Karpas-422 (cell line): ENCODE measurements around the gene AREL1. TPM values are rescaled to one million over a fixed set of nuclear protein-coding genes. Genes with fewer than 3 reads are reported as not detected.

Source experiments
- DNase-seq: peaks from one replicate; pipeline ENCODE4 v3.0.0-alpha.2; 2015
- H2AFZ ChIP-seq: fragments of 200-600 bp; sonication (generic); 2 replicates; pipeline ENCODE4 v1.6.1; 2014; ENCODE audit warnings: antibody characterized with exemption, low read length, mixed read lengths
- H3K27ac ChIP-seq: fragments of 200-600 bp; sonication (generic); 2 replicates; pipeline ENCODE4 v1.5.1; 2014; ENCODE audit warnings: mild to moderate bottlenecking, low read length, moderate library complexity
- H3K27me3 ChIP-seq: fragments of 200-600 bp; sonication (generic); 2 replicates; pipeline ENCODE4 v1.6.1; 2014; ENCODE audit warnings: low read length, mixed read lengths
- H3K36me3 ChIP-seq: fragments of 200-600 bp; sonication (generic); 2 replicates; pipeline ENCODE4 v1.6.1; 2014; ENCODE audit warnings: low read length, mixed read lengths; ENCODE audit not compliant: insufficient read depth
- H3K4me1 ChIP-seq: fragments of 200-600 bp; sonication (generic); 2 replicates; pipeline ENCODE4 v1.6.1; 2014; ENCODE audit warnings: mild to moderate bottlenecking, low read length, mixed read lengths
- H3K4me2 ChIP-seq: fragments of 200-600 bp; sonication (generic); 2 replicates; pipeline ENCODE4 v1.6.1; 2014; ENCODE audit warnings: low read length, low read depth, mild to moderate bottlenecking; ENCODE audit not compliant: poor library complexity, severe bottlenecking
- H3K4me3 ChIP-seq: fragments of 200-600 bp; sonication (generic); 2 replicates; pipeline ENCODE4 v1.5.1; 2014; ENCODE audit warnings: mild to moderate bottlenecking, antibody characterized with exemption, low read length, mixed read lengths
- H3K79me2 ChIP-seq: fragments of 200-600 bp; sonication (generic); 2 replicates; pipeline ENCODE4 v1.6.1; 2014; ENCODE audit warnings: mild to moderate bottlenecking, low read length, mixed read lengths
- H3K9ac ChIP-seq: fragments of 200-600 bp; sonication (generic); 2 replicates; pipeline ENCODE4 v1.6.0; 2014; ENCODE audit warnings: low read length
- H3K9me2 ChIP-seq: fragments of 200-600 bp; sonication (generic), shearing (Covaris generic); replicated peaks from 2 replicates; pipeline ENCODE4 v1.6.0; 2014; ENCODE audit warnings: mild to moderate bottlenecking, low read length, moderate library complexity; ENCODE audit not compliant: insufficient read depth
- H3K9me3 ChIP-seq: fragments of 300-700, 200-600 bp; sonication (generic); 2 replicates; pipeline ENCODE4 v1.6.1; 2014; ENCODE audit warnings: low read length, mixed read lengths
- H4K20me1 ChIP-seq: fragments of 200-600 bp; sonication (generic); 2 replicates; pipeline ENCODE4 v1.6.1; 2014; ENCODE audit warnings: mild to moderate bottlenecking, antibody characterized with exemption, low read length, low read depth; ENCODE audit not compliant: insufficient read depth
- total RNA-seq: library from RNA; depleted of rRNA; stranded (reverse); fragments of >200 nt; shearing (Covaris generic); gene quantifications from 2 replicates; pipeline ENCODE4 v1.2.3, GENCODE V29; 2014; ENCODE audit warnings: low replicate concordance

Gene AREL1
- total RNA-seq, 1 experiment from 2014 or later = 70.9 TPM

DNA sequence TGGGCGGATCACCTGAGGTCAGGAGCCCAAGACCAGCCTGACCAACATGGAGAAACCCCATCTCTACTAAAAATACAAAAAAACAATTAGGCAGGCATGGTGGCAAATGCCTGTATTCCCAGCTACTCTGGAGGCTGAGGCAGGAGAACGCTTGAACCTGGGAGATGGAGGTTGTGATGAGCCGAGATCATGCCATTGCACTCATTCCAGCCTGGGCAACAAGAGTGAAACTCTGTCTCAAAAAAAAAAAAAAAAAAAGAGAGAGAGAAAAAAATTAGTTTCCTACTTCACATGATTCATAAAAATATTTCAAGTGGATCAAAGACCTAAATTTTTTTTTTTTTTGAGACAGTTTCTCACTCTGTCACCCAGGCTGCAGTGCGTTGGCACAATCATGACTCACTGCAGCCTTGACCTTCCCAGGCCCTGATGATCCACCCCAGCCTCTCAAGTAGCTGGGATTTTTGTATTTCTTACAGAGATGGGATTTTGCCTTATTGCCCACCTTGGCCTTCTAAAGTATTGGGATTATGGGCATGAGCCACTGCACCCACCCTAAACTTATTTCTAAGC is 25.0 kb upstream of the AREL1 start:
- Histone ChIP-seq H3K27ac (no peak overlapping the region), H3K9ac (no peak overlapping the region), H2AFZ (no peak overlapping the region), H3K9me3 (no peaks in the 10 kb centered on the region), H3K27me3 (no peaks in the 10 kb centered on the region), H3K79me2 (no peaks in the 10 kb centered on the region), H3K36me3 (peaks cover 48% of the 10 kb centered on the region), H3K9me2 (no peaks in the 10 kb centered on the region), H3K4me2 (no peak overlapping the region), H3K4me1 (no peaks in the 10 kb centered on the region), H3K4me3 (no peak overlapping the region), H4K20me1 (no peaks in the 10 kb centered on the region)
- no peak for DNase-seq

GRCh38 chr14:74735125-74735524 is 22.2 kb upstream of the AREL1 start:
- no peaks in the 10 kb centered on the region for H3K9me3 ChIP-seq
- no peaks in the 10 kb centered on the region for H3K27me3 ChIP-seq
- no peak overlapping the region for H3K4me2 ChIP-seq
- H3K4me3 ChIP-seq = no peak overlapping the region
- no peak overlapping the region for H3K9ac ChIP-seq
- peaks cover 15% of the 10 kb centered on the region for H3K4me1 ChIP-seq
- H3K27ac ChIP-seq = no peak overlapping the region
- peaks cover 62% of the 10 kb centered on the region for H3K36me3 ChIP-seq
- H3K79me2 ChIP-seq = peaks cover 10% of the 10 kb centered on the region
- no peak for DNase-seq
- H3K9me2 ChIP-seq = no peaks in the 10 kb centered on the region
- no peaks in the 10 kb centered on the region for H4K20me1 ChIP-seq
- H2AFZ ChIP-seq = no peak overlapping the region

GRCh38 chr14:74733221-74733620 is 20.3 kb upstream of the AREL1 start:
- Histone ChIP-seq H3K27me3 (no peaks in the 10 kb centered on the region), H3K9me3 (no peaks in the 10 kb centered on the region), H3K9me2 (no peaks in the 10 kb centered on the region), H3K9ac (no peak overlapping the region), H3K27ac (no peak overlapping the region), H3K4me1 (peaks cover 15% of the 10 kb centered on the region), H3K36me3 (peaks cover 57% of the 10 kb centered on the region), H4K20me1 (no peaks in the 10 kb centered on the region), H3K4me2 (no peak overlapping the region), H3K79me2 (peaks cover 10% of the 10 kb centered on the region), H2AFZ (no peak overlapping the region), H3K4me3 (no peak overlapping the region)
- no peak for DNase-seq

DNA sequence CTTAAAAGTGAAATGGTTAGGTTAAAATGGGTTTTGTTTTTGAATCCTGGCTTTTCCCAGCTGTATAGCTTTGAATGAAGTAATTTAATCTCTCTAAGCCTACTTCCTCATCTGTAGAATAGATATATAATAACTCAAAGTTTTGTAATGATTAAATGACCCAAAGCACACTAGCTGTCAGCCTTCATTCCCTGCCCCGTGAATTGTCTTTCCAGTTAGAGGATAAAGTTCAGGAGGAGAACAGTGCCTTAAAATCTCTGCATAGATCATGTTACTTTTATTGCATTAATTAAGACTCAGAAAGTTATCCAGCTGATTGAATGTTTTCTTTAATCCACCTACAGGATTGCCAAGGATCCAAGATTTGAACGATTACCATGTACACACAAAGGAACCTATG is 19.5 kb upstream of the AREL1 start:
- Histone ChIP-seq H3K9me3 (no peaks in the 10 kb centered on the region), H3K4me1 (peaks cover 15% of the 10 kb centered on the region), H3K4me2 (no peak overlapping the region), H3K9me2 (no peaks in the 10 kb centered on the region), H4K20me1 (no peaks in the 10 kb centered on the region), H3K79me2 (peaks cover 10% of the 10 kb centered on the region), H3K36me3 (peaks cover 52% of the 10 kb centered on the region), H3K27me3 (no peaks in the 10 kb centered on the region), H3K9ac (no peak overlapping the region), H3K27ac (no peak overlapping the region), H2AFZ (no peak overlapping the region), H3K4me3 (no peak overlapping the region)
- no peak for DNase-seq

DNA sequence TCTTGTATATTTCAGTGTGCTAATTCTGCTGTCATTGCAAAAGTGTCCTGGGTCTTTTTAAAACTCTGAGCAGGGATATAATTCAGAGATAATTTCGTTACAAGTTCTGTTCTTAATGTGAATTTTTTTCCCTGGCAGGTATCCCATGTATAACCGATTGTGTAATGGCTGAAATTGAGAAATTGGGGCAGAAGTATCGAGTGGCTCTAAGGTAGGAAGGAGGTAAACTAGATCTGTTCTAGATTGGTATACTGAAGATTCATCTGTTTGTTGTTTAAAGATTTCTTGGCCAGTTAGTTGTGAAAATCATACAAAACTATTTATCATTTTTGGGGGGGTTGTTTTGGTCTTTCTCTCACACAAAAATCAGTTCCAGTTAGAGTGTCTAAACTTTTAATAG is 10.3 kb upstream of the AREL1 start:
- Histone ChIP-seq H3K4me2 (no peak overlapping the region), H2AFZ (no peak overlapping the region), H3K4me3 (no peak overlapping the region), H3K9me3 (no peaks in the 10 kb centered on the region), H3K9ac (no peak overlapping the region), H3K79me2 (peaks cover 13% of the 10 kb centered on the region), H3K36me3 (peaks cover 30% of the 10 kb centered on the region), H3K27me3 (no peaks in the 10 kb centered on the region), H3K4me1 (no peaks in the 10 kb centered on the region), H3K27ac (no peak overlapping the region), H3K9me2 (no peaks in the 10 kb centered on the region), H4K20me1 (no peaks in the 10 kb centered on the region)
- DNase-seq = no peak

- H3K9me3 ChIP-seq = no peaks in the 10 kb centered on the region
- no peaks in the 10 kb centered on the region for H3K27me3 ChIP-seq
- DNase-seq = no peak
- H3K79me2 ChIP-seq = peaks cover 17% of the 10 kb centered on the region
- H3K9me2 ChIP-seq = no peaks in the 10 kb centered on the region
- H3K9ac ChIP-seq = no peak overlapping the region
- no peak overlapping the region for H2AFZ ChIP-seq
- H3K36me3 ChIP-seq = peaks cover 42% of the 10 kb centered on the region
- H3K27ac ChIP-seq = no peak overlapping the region
- no peaks in the 10 kb centered on the region for H3K4me1 ChIP-seq
- no peak overlapping the region for H3K4me2 ChIP-seq
- no peak overlapping the region for H3K4me3 ChIP-seq
- H4K20me1 ChIP-seq = no peaks in the 10 kb centered on the region
These were observed 7.6 kb upstream of the AREL1 start for GRCh38 chr14:74720526-74720925.

- DNase-seq = no peak
- Histone ChIP-seq H2AFZ (peak overlapping the region; percentile 17; the same call in 1 of the 2 replicates), H3K9ac (peak overlapping the region; percentile 81), H3K4me1 (peaks cover 33% of the 10 kb centered on the region), H4K20me1 (peaks cover 4% of the 10 kb centered on the region; the same call in 1 of the 2 replicates), H3K27ac (no peak overlapping the region), H3K9me3 (no peaks in the 10 kb centered on the region), H3K4me2 (peak overlapping the region; percentile 83), H3K79me2 (peaks cover 79% of the 10 kb centered on the region), H3K9me2 (no peaks in the 10 kb centered on the region), H3K27me3 (no peaks in the 10 kb centered on the region), H3K36me3 (peaks cover 38% of the 10 kb centered on the region; the same call in 1 of the 2 replicates), H3K4me3 (peak overlapping the region; percentile 93)
These were observed 485 bp upstream of the AREL1 start for GRCh38 chr14:74713395-74713735.

DNA sequence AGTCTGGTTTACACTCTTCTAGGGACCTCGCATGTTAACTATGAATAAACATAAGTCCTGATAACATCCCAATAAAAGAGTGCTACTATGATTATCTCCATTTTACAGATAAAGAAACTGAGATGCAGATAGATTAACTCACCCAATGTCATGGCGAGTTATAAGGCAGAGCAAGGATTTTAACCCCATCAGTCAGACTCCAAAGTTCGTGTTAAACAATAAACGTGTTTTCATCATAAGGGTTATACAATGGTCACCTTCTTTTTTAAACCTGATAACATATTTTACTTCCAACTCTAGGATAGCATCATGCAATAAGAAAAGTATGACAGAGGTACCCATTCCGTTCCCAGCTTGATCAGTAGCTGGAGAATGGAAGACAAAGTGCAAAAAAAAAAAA is 1.2 kb downstream of the AREL1 start:
- Histone ChIP-seq H3K79me2 (peaks cover 93% of the 10 kb centered on the region), H3K4me2 (peak overlapping the region; percentile 83), H4K20me1 (peaks cover 4% of the 10 kb centered on the region; the same call in 1 of the 2 replicates), H3K4me1 (peaks cover 33% of the 10 kb centered on the region), H3K36me3 (peaks cover 29% of the 10 kb centered on the region; the same call in 1 of the 2 replicates), H3K9me2 (no peaks in the 10 kb centered on the region), H3K9me3 (no peaks in the 10 kb centered on the region), H3K9ac (peak overlapping the region; percentile 40; the same call in 1 of the 2 replicates), H3K27me3 (no peaks in the 10 kb centered on the region), H2AFZ (no peak overlapping the region), H3K27ac (no peak overlapping the region), H3K4me3 (peak overlapping the region; percentile 93)
- no peak for DNase-seq
